Activated CD4-positive, alpha-beta T cell treated with anti-CD3 and anti-CD28 coated beads for 4 hours (primary cell): ENCODE measurements around the gene PTCH1.

Experiments used
- DNase-seq, 2 donors: peaks; one replicate each; pipeline ENCODE4 v3.0.0-alpha.2; 2020

PTCH1 gene

GRCh38 chr9:95516734-95517558, at the start of gene PTCH1:
Gene PTCH1 (minus strand): TSS chr9:95516971.
- DNase-seq = peak; percentile 41 to 50

DNA sequence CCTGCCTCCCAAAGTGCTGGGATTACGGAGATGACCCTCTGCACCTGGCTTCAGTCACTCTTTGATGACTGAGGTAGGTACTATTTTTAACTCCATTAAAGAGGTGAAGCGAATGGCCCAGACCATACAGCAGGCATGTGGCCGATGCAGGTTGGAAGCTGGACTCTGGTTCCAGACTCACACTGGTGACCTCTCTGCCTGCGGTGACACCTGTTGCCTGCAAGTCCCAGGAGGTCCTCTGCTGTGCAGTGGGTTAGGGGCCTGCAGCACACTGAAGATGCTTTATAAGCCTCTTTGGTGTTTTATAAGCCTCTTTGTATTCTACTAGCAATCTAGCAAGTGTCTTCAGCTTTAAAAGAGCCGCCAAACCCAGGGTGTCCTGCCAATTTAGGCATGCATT, 49.2 kb upstream of the PTCH1 start:
- DNase-seq = no peak

DNA sequence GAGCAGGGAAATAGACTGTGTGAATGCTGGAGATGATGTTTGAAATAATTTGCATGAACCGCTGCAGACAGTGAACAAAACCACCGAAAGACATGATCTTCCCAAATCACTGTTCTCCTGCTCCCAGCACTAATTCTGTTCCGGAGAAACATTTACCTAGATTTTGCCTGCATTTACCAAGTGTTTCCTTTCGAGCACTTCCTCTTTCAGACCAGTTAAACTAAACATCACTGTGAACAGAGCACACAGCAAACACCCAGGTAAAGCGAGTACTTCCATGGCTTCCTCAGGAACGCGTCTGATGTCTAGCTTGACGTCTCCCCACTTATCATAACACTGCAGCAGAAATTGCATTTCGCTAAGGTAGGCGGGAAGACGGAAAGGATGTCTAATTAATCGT, 45.1 kb upstream of the PTCH1 start:
- no peak for DNase-seq

GRCh38 chr9:95557142-95557541, 40.4 kb upstream of the PTCH1 start:
- no peak for DNase-seq

GRCh38 chr9:95556521-95556920, 39.8 kb upstream of the PTCH1 start:
- DNase-seq = no peak

GRCh38 chr9:95552814-95553546, 36.2 kb upstream of the PTCH1 start:
- peak in 1 of 2 donors; percentile 5 for DNase-seq

DNA sequence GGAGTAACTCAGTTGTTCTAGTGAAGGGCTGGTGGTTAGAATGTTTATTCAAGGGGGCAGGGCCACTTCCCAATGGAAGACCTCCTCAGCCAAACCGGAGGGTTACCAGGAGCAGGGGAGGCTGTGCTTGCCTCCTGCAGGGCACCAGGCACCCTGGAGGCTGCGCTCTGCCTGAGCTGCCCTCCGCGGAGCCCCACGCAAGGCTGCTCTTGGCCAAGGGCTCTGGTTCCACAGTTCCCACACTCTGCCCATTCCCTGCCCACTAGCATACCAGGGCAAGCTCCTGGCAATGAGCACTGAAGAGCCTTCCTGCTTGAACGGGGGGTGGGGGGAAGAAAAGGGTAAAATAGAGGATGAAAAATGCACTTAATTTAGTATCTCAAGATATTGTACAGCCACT, 35.5 kb upstream of the PTCH1 start:
- DNase-seq = no peak

- no peak for DNase-seq
These were observed 34.6 kb upstream of the PTCH1 start for GRCh38 chr9:95551406-95551805.

- DNase-seq = no peak
These were observed 29.2 kb upstream of the PTCH1 start for GRCh38 chr9:95545831-95546567.

GRCh38 chr9:95533996-95534680, 17.4 kb upstream of the PTCH1 start:
- no peak for DNase-seq

DNA sequence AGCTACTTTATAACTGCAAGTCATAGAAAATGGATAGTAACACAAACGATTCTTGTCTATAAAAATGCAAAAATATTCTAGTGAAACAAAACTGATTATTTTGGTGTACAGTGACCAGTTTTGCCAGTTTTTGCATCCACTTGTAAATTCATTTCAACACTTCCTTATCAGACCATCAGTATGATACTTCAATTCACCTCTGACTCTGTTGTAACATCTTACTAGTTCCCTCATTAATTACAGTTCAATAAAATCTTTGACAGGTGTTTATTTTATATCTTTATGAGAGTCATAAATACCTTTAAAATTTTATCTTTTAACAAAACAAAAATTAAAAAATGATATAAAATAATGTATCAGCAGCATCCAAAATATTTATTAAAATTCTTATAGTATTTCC, 13.1 kb upstream of the PTCH1 start:
- DNase-seq = no peak

DNA sequence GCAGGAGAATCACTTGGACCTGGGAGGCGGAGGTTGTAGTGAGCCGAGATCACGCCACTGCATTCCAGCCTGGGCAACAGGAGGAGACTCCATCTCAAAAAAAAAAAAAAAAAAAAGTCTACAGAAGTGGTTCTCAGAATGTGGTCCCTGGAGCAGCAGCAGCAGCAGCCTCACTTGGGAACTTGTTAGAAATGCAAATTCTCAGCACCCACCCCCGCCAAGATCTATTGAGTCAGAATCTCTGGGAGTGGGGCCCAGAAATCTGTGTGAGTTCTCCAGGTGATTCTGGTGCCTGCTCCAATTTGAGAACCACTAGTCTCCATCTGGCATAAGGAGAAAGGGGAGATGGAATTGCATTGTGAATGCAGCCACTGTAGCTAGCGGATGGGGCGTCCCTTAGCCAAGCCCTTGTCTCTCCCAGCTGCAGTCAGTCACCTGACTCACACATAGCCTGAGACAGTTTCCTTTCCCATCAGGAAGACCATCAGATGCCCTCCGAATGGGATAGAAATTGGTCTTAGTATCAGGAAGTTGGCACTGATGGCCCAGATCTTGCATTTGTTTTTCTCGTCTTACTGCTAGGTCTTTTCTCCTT, 12.2 kb upstream of the PTCH1 start:
- no peak for DNase-seq

DNA sequence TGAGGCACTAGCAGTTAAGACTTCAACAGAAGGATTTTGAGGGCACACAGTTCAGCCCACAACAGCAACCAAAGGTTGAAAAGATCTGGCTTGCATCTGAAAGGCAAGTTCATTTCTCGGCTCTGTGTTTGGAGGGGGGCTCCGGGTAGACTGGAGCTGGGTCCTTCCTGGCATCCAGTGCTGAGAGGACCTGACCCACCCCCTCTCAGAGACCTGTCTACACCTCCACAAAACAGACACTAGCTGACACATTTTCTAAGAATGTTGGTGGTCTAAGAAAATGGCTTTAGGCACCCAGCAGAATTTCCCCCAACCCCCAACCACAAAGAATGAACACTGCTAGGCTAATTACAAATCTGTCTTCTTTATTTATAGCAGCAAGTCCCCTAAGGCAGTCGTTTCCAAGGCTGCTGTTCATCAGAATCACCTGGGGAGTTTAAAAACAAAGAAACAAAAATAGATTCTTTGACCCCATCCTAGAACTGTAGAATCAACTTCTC, 6.2 kb upstream of the PTCH1 start:
- DNase-seq = no peak

- no peak for DNase-seq
These were observed 4.9 kb upstream of the PTCH1 start for GRCh38 chr9:95521699-95522098.

DNA sequence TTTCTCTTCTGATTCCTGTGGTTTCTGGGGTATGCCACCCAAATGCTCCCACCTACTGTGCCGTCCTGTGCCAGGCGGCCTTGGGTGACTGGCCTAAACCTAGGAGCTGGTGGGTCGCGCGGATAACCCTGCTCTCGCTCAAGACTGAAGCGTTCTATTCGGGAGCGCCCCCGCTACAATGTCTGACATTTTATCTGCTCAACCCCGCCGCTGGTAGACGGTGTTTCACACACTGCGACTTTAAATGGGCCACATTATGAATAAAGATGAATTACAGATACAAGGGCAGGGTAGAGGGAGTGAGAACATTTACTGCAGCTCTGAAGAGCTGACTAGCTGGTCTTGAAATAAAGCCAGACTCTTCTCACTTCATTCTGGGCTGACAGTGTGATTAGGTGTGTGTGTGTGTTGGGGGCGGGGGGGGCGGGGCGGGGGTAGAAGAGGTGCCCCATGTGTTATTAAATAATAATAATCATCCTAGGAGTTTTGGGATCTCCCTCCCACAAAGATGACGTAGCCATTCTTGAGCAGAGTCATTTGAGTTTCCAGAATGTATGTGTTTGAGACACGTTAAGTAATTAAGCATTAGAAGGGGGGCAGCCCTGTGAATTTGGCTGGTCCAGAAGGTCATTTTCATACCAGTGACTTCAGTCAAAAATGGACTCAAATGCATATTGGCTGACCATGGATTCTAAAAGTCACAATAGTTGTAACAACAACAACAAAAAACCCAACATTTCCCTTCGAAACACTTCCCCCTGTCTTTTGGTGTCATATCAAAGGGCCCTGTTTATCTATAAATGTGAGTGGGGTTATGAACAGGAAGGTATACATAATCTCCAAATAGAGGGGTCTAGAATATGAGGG, 1.0 kb upstream of the PTCH1 start:
- DNase-seq = no peak

DNA sequence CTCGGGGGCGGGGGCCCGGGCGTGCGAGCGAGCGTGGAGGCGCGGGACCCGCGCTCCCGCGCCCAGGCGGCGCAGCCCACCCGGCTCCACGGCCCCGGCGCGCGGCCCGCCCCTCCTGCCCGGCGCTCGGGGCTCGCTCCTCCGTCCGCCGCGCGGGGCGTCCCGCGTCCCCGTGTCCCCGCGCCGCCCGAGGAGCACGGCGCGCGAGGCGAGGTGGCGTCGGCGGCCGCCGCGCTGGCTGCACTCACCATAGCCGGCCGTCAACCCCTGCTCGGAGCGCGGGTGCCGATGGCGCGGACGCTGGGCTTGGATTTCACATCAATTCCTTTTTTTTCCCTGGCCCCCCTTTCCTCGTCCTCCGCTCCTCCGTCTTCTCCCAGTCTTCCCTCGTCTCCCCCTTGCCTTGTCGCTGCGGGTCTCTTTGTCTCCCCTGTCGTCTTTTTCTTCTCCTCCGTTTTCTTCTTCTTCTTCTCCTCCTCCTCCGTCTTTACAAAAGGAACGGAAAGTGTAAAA, 494 bp downstream of the PTCH1 start:
- DNase-seq = no peak

GRCh38 chr9:95515272-95516113, 1.3 kb downstream of the PTCH1 start:
- peak in 1 of 2 donors; percentile 28 for DNase-seq

- no peak for DNase-seq
These were observed 2.4 kb downstream of the PTCH1 start for GRCh38 chr9:95514342-95514741.

DNA sequence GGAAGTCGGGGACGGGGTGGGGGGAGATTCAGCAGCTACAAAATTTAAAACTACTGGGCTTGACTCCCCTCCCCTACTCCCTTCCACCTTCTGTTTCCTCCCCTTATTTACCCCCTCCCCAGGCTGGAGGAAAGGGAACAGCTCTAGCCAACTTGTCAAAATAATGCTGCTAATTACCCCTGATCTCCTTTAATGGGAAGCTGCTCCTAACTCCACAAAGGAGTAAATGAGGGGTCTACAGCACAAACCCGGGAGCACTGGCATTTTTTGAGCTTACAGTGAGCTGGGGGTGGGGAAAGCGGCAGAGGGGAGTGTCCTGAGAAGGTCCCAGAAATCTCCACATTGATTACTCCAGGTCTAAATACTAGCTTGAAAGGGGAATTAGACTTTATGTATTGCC, 3.1 kb downstream of the PTCH1 start:
- DNase-seq = no peak

GRCh38 chr9:95512709-95513095, 4.1 kb downstream of the PTCH1 start:
- no peak for DNase-seq
